K562 (cell line): Measurements from ENCODE around the gene SPAG16. TPM values are rescaled to one million over a fixed set of nuclear protein-coding genes. Genes with fewer than 3 reads are reported as not detected.

Experiments used
- ATAC-seq: fragments of 200-7000 bp; cut with Tn5 transposase; 3 replicates; pipeline ENCODE4 v1.9.1; 2020; ENCODE audit warnings: moderate library complexity
- BruUV-seq: library from RNA; stranded (reverse); fragments of 400-500 nt; replicated peaks from 2 replicates; lab custom pipeline; 2021; lab: Mats Ljungman, UMichigan
- CTCF ChIA-PET: fragments of 300-600 bp; formaldehyde crosslinking; extraction: SDS; loops from one replicate; lab custom pipeline; 2021; ENCODE audit warnings: low intra/inter-chr PET ratio; lab: Yijun Ruan, JAX
- POLR2A ChIA-PET: fragments of 300-600, 350-650 bp; sonication (Branson Sonifier 250); formaldehyde crosslinking; extraction: SDS; loops from one replicate; lab custom pipeline; 2021; ENCODE audit warnings: antibody characterized with exemption, inconsistent platforms; lab: Yijun Ruan, JAX
- DNase-seq, 4 experiments: peaks; one replicate each; pipeline versions ENCODE4 v3.0.0 to v3.0.0-alpha.2; 2011 to 2018; ENCODE audit warnings: low spot score in 3 of 4, mixed read lengths in 3 of 4; ENCODE audit errors: extremely low read depth in 1 of 4
- FAIRE-seq: peaks from 2 replicates; lab custom pipeline; 2011; peaks lifted over from hg19 to GRCh38; lab: Jason Lieb, UNC
- H2AFZ ChIP-seq: 2 replicates; pipeline ENCODE4 v1.6.0; 2011; ENCODE audit warnings: low read depth, low read length, control low read depth, inconsistent platforms
- H3K27ac ChIP-seq: fragments of 200-600 bp; 3 replicates; pipeline ENCODE4 v1.8.0; 2011; ENCODE audit warnings: low read depth, mild to moderate bottlenecking, control low read depth, inconsistent platforms, low read length, moderate library complexity, mixed read lengths; ENCODE audit errors: extremely low read depth
- H3K27me3 ChIP-seq, 2 experiments: fragments of 300-600 bp in 1 of 2; 2 replicates in 1 of 2; 3 replicates in 1 of 2; pipeline versions ENCODE4 v1.6.0 to v1.8.0; 2011; ENCODE audit warnings: inconsistent platforms in 2 of 2, low read length in 2 of 2, mild to moderate bottlenecking in 1 of 2, mixed read lengths in 1 of 2, moderate library complexity in 1 of 2; ENCODE audit not compliant: control insufficient read depth in 2 of 2, insufficient read depth in 2 of 2
- H3K36me3 ChIP-seq: fragments of 300-600 bp; 3 replicates; pipeline ENCODE4 v1.8.0; 2011; ENCODE audit warnings: mild to moderate bottlenecking, low read length, inconsistent platforms; ENCODE audit not compliant: control insufficient read depth, insufficient read depth
- H3K4me1 ChIP-seq, 2 experiments: fragments of 200-600 bp in 1 of 2; replicated peaks in 1 of 2; 2 replicates in 1 of 2; 3 replicates in 1 of 2; pipeline versions ENCODE4 v1.5.1 to v1.8.0; 2011; ENCODE audit warnings: inconsistent platforms in 2 of 2, low read length in 2 of 2, mild to moderate bottlenecking in 1 of 2, mixed read lengths in 1 of 2, moderate library complexity in 1 of 2; ENCODE audit not compliant: control insufficient read depth in 2 of 2, insufficient read depth in 2 of 2
- H3K4me2 ChIP-seq: 2 replicates; pipeline ENCODE4 v1.6.1; 2011; ENCODE audit warnings: low read length, control low read depth, inconsistent platforms, mixed read lengths; ENCODE audit not compliant: insufficient read depth
- H3K4me3 ChIP-seq: fragments of 200-600 bp; sonication (generic), shearing (Covaris generic); 2 replicates; pipeline ENCODE4 v1.5.1; 2016; ENCODE audit warnings: control low read depth, inconsistent platforms
- H3K79me2 ChIP-seq: fragments of 200-600 bp; 3 replicates; pipeline ENCODE4 v1.8.0; 2011; ENCODE audit warnings: low read length, inconsistent platforms; ENCODE audit not compliant: control insufficient read depth, insufficient read depth
- H3K9ac ChIP-seq, 2 experiments: 2 replicates each; pipeline versions ENCODE4 v1.6.0 to v1.6.1; 2011; ENCODE audit warnings: low read depth in 2 of 2, low read length in 2 of 2, control low read depth in 1 of 2, inconsistent platforms in 1 of 2, mild to moderate bottlenecking in 1 of 2, mixed read lengths in 1 of 2; ENCODE audit not compliant: insufficient read depth in 1 of 2
- H3K9me1 ChIP-seq: one replicate; pipeline ENCODE4 v1.6.0; 2011; ENCODE audit warnings: inconsistent platforms, mild to moderate bottlenecking, low read length, moderate library complexity; ENCODE audit not compliant: control insufficient read depth, insufficient read depth
- H3K9me3 ChIP-seq: replicated peaks from 2 replicates; pipeline ENCODE4 v1.5.1; 2011; ENCODE audit warnings: low read depth, low read length, inconsistent platforms; ENCODE audit not compliant: control insufficient read depth, insufficient read depth
- H4K20me1 ChIP-seq: replicated peaks from 2 replicates; pipeline ENCODE4 v1.6.1; 2011; ENCODE audit warnings: low read length, inconsistent platforms, mixed read lengths; ENCODE audit not compliant: control insufficient read depth, insufficient read depth
- CBFB ChIP-seq: sonication (generic); formaldehyde crosslinking; IDR thresholded peaks from 2 replicates; pipeline ENCODE4 v1.4.0; 2020; ENCODE audit warnings: mild to moderate bottlenecking, missing genetic modification reagents
- CBX5 ChIP-seq: IDR thresholded peaks from 2 replicates; pipeline ENCODE4 v1.6.1; 2014; ENCODE audit warnings: low read depth, borderline replicate concordance
- DIDO1 ChIP-seq: fragments of 450-650 bp; IDR thresholded peaks from 2 replicates; pipeline ENCODE4 v1.6.1; 2016; ENCODE audit warnings: low read depth, missing biosample characterization, missing genetic modification characterization
- E2F3 ChIP-seq: fragments of 250-450 bp; sonication (Bioruptor Pico); IDR thresholded peaks from 2 replicates; pipeline ENCODE4 v1.4.0; 2020; ENCODE audit warnings: mild to moderate bottlenecking
- ELF1 ChIP-seq: fragments of 200-800 bp; sonication (Bioruptor generic); IDR thresholded peaks from 2 replicates; pipeline ENCODE4 v1.6.1; 2016; ENCODE audit warnings: missing genetic modification characterization, missing compliant biosample characterization
- MCM2 ChIP-seq: fragments of 450-650 bp; IDR thresholded peaks from 2 replicates; pipeline ENCODE4 v1.6.1; 2017; ENCODE audit warnings: low read depth, mild to moderate bottlenecking
- NCOA6 ChIP-seq: fragments of 450-650 bp; IDR thresholded peaks from 2 replicates; pipeline ENCODE4 v1.6.1; 2017; ENCODE audit warnings: mild to moderate bottlenecking
- SRSF1 ChIP-seq: fragments of 200-400 bp; formaldehyde crosslinking; IDR thresholded peaks from 2 replicates; pipeline ENCODE4 v1.6.1; 2017; ENCODE audit warnings: mild to moderate bottlenecking, low read depth, low read length, moderate library complexity
- U2AF1 ChIP-seq: fragments of 200-400 bp; formaldehyde crosslinking; optimal IDR thresholded peaks from 2 replicates; pipeline ENCODE3; 2017; ENCODE audit warnings: mild to moderate bottlenecking, low read depth, low read length, moderate library complexity
- ZKSCAN3 ChIP-seq: fragments of 250-450 bp; sonication (Bioruptor Pico); IDR thresholded peaks from 2 replicates; pipeline ENCODE4 v1.4.0; 2020
- ZNF184 ChIP-seq: sonication (generic); formaldehyde crosslinking; IDR thresholded peaks from 2 replicates; pipeline ENCODE4 v1.5.0; 2020; ENCODE audit warnings: missing genetic modification reagents
- WGBS: fragments of 100-300 bp; shearing (Covaris generic); methylation state at CpG from one replicate; pipeline ENCODE4 v1.1.6; 2016; ENCODE audit warnings: low coverage, mixed read lengths; ENCODE audit not compliant: insufficient coverage; ENCODE audit errors: missing lambda C conversion rate; 5-methylcytosine and 5-hydroxymethylcytosine counted together
- in situ Hi-C: fragments of 300-500 bp; cut with MboI; formaldehyde crosslinking; loops from 4 replicates; pipeline ENCODE4 v1.15.0; 2018; ENCODE audit warnings: inconsistent platforms, mixed read lengths
- intact Hi-C: fragments of 100-400 bp; cut with micrococcal nuclease; formaldehyde crosslinking; loops from 2 replicates; pipeline ENCODE4 v1.14.2; 2022
- polyA plus RNA-seq, 8 experiments: library from polyadenylated mRNA; depleted of rRNA in 4 of 8; stranded (reverse) in 5 of 8; unstranded in 3 of 8; fragments of >200 nt; fragmentation: Nextera tagmentation in 2 of 8; fragmentation: Illumina TruSeq in 1 of 8; extraction: Ambion mirVana in 2 of 8; extraction: Trizol in 1 of 8; gene quantifications; 2 replicates each; pipeline versions ENCODE4 v1.2.1 to v1.2.3, GENCODE V29; 2011 to 2014; ENCODE audit warnings: inconsistent platforms in 1 of 8, missing spikeins in 1 of 8
- total RNA-seq, 7 experiments: library from RNA; depleted of rRNA in 6 of 7; stranded (reverse); fragments of >200 nt in 6 of 7; fragmentation: Illumina TruSeq in 2 of 7; extraction: Trizol in 2 of 7; gene quantifications; 2 replicates each; pipeline versions ENCODE4 v1.2.1 to v1.2.3, GENCODE V29; 2011 to 2021; ENCODE audit warnings: low replicate concordance in 1 of 7
- TF ChIP-seq, protein P1 (sequence below): fragments of 450-650 bp; IDR thresholded peaks from 2 replicates; pipeline ENCODE4 v1.7.0; 2016; ENCODE audit warnings: borderline replicate concordance
- TF ChIP-seq, protein P2 (sequence below): fragments of 450-650 bp; formaldehyde crosslinking; IDR thresholded peaks from 2 replicates; pipeline ENCODE4 v1.4.0; 2020; ENCODE audit warnings: mild to moderate bottlenecking, moderate library complexity
- TF ChIP-seq, protein P3 (sequence below): fragments of 250-450 bp; sonication (Bioruptor Pico); IDR thresholded peaks from 2 replicates; pipeline ENCODE4 v1.5.0; 2021

SPAG16 gene
- total and polyA plus RNA-seq, 9 of the 15 experiments (the other 6 are each of a cell fraction or from before 2014, with no cell fraction given), result 0.98 to 5.9 (median 3.5) TPM

DNA sequence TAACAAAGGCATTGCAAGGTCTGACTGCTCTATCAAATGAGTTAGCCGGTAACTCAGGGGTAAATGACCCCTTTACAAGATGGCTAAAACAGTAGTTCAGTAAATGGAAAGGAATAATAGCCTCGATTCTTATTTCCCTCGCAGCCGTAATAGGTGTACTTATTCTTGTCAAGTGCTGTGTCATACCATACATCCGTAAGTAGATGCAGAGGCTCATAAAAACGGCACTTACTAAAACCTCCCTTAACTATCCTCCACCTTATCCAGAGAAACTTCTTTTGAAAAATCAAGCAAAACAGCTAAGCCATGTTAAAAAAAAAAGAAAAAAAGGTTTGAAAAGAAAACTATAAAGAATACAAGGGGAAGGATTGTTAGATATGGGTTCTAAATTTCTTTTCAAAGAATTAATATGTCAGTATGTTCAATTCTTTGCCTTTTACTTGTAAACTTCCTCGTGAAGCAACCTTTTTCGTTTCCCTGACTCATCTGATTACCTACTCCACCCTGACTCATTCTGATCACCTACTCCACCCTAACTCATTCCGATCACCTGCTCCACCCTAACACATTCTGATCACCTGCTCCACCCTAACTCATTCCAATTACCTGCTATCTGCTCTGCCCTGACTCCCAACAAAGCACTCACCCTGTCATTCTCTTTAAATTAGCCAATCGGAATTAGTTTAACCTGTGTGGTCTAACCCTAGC lies 127.5 kb downstream of the SPAG16 start (continued):
- TF ChIP-seq, protein P1, sequence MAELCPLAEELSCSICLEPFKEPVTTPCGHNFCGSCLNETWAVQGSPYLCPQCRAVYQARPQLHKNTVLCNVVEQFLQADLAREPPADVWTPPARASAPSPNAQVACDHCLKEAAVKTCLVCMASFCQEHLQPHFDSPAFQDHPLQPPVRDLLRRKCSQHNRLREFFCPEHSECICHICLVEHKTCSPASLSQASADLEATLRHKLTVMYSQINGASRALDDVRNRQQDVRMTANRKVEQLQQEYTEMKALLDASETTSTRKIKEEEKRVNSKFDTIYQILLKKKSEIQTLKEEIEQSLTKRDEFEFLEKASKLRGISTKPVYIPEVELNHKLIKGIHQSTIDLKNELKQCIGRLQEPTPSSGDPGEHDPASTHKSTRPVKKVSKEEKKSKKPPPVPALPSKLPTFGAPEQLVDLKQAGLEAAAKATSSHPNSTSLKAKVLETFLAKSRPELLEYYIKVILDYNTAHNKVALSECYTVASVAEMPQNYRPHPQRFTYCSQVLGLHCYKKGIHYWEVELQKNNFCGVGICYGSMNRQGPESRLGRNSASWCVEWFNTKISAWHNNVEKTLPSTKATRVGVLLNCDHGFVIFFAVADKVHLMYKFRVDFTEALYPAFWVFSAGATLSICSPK, result no peak
- TF ChIP-seq E2F3 (CRISPR knock-in tag), result no peak

DNA sequence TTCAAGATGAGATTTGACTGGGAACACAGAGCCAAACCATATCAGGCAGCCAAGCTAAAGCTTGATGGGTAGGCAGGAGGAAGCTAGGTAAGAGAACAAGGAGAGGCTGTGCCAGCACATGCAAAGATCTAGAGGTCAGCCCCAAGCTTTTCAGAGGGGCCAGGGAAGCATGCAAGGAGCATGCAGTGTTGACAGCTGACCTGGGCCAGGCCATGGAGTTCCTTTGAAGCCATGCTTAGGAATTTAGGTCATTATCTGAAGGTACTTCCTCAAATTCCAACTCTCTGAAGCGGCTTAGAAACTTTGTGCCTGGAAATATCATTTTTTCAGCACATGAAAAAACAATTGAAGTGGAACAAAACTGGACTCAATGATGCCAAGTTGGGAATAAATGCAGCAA lies 130.8 kb downstream of the SPAG16 start:
- no peaks in the 10 kb centered on the region for H3K9me1 ChIP-seq
- FAIRE-seq, result no peak
- no peak overlapping the region for H3K9ac ChIP-seq
- intact Hi-C loops, result no loop called here
- in situ Hi-C loops, result no loop called here
- POLR2A ChIA-PET, result no interaction called here
- H3K9me3 ChIP-seq, result no peaks in the 10 kb centered on the region
- WGBS, result 0% methylated on average over 1 of the region's 1 CpG
- ATAC-seq, result no peak
- TF ChIP-seq ELF1 (no peak), CBFB (no peak), ZNF184 (no peak), DIDO1 (tag) (no peak), MCM2 (no peak), SRSF1 (no peak), CBX5 (no peak), ZKSCAN3 (CRISPR knock-in tag) (no peak), NCOA6 (no peak), U2AF1 (no peak)
- TF ChIP-seq, protein P2, sequence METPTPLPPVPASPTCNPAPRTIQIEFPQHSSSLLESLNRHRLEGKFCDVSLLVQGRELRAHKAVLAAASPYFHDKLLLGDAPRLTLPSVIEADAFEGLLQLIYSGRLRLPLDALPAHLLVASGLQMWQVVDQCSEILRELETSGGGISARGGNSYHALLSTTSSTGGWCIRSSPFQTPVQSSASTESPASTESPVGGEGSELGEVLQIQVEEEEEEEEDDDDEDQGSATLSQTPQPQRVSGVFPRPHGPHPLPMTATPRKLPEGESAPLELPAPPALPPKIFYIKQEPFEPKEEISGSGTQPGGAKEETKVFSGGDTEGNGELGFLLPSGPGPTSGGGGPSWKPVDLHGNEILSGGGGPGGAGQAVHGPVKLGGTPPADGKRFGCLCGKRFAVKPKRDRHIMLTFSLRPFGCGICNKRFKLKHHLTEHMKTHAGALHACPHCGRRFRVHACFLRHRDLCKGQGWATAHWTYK (CRISPR knock-in tag), result no peak
- TF ChIP-seq, protein P3, sequence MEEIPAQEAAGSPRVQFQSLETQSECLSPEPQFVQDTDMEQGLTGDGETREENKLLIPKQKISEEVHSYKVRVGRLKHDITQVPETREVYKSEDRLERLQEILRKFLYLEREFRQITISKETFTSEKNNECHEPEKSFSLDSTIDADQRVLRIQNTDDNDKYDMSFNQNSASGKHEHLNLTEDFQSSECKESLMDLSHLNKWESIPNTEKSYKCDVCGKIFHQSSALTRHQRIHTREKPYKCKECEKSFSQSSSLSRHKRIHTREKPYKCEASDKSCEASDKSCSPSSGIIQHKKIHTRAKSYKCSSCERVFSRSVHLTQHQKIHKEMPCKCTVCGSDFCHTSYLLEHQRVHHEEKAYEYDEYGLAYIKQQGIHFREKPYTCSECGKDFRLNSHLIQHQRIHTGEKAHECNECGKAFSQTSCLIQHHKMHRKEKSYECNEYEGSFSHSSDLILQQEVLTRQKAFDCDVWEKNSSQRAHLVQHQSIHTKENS (CRISPR knock-in tag), result no peak
- no peaks in the 10 kb centered on the region for H3K36me3 ChIP-seq
- H2AFZ ChIP-seq, result no peak overlapping the region
- no peaks in the 10 kb centered on the region for H4K20me1 ChIP-seq
- H3K4me3 ChIP-seq, result no peak overlapping the region
- no TSS peak for BruUV-seq
- H3K27ac ChIP-seq, result no peak overlapping the region
- no peaks in the 10 kb centered on the region for H3K79me2 ChIP-seq
- no peak overlapping the region for H3K4me2 ChIP-seq
- DNase-seq, result no peak
- CTCF ChIA-PET, result no interaction called here
- H3K4me1 ChIP-seq, result no peaks in the 10 kb centered on the region
- H3K27me3 ChIP-seq, result no peaks in the 10 kb centered on the region
